ENCODE measurements around the gene EIF3I. TPM values are rescaled to one million over a fixed set of nuclear protein-coding genes. Genes with fewer than 3 reads are reported as not detected.

EIF3I gene
- total RNA-seq, 4 donors from 2014 or later = 193 to 383 (median 216) TPM

GRCh38 chr1:32192220-32192948 is 29.8 kb upstream of the EIF3I start:
- H3K9me3 ChIP-seq = no peaks in the 10 kb centered on the region
- no peak overlapping the region for H3K4me3 ChIP-seq (replicated peaks in 1 of 3)
- no peak for DNase-seq
- H3K36me3 ChIP-seq = peaks cover 92% of the 10 kb centered on the region in 2 donors
- intact Hi-C loops (cut with DNase I) = no loop called here
- H3K4me1 ChIP-seq = no peaks in the 10 kb centered on the region
- 94 to 95% methylated on average over 8 of the region's 8 CpGs for WGBS, 2 donors
- no peaks in the 10 kb centered on the region for H3K27me3 ChIP-seq
- no peak for TF ChIP-seq POLR2A (IDR thresholded peaks at IDR 0.05)
- no peak for TF ChIP-seq CTCF (IDR thresholded peaks at IDR 0.05)
- H3K27ac ChIP-seq = no peak overlapping the region

DNA sequence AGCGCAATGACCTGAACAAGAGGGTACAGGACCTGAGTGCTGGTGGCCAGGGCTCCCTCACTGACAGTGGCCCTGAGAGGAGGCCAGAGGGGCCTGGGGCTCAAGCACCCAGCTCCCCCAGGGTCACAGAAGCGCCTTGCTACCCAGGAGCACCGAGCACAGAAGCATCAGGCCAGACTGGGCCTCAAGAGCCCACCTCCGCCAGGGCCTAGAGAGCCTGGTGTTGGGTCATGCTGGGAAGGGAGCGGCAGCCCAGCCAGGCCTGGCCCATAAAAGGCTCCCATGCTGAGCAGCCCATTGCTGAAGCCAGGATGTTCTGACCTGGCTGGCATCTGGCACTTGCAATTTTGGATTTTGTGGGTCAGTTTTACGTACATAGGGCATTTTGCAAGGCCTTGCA is 27.2 kb upstream of the EIF3I start:
- no peak overlapping the region for H3K27ac ChIP-seq
- H3K9me3 ChIP-seq = no peaks in the 10 kb centered on the region
- DNase-seq = no peak
- peaks cover 66% of the 10 kb centered on the region in 2 donors for H3K36me3 ChIP-seq
- intact Hi-C loops (cut with DNase I) = no loop called here
- 98 to 100% methylated on average over 2 to 3 of the region's 6 CpGs for WGBS, 2 donors
- no peak overlapping the region for H3K4me3 ChIP-seq (replicated peaks in 1 of 3)
- H3K27me3 ChIP-seq = no peaks in the 10 kb centered on the region
- H3K4me1 ChIP-seq = peaks cover 1 to 7% of the 10 kb centered on the region in 2 donors
- no peak for TF ChIP-seq CTCF (IDR thresholded peaks at IDR 0.05)
- no peak for TF ChIP-seq POLR2A (IDR thresholded peaks at IDR 0.05)

GRCh38 chr1:32195531-32195930 is 26.7 kb upstream of the EIF3I start:
- no peak for TF ChIP-seq CTCF (IDR thresholded peaks at IDR 0.05)
- TF ChIP-seq POLR2A (IDR thresholded peaks at IDR 0.05) = no peak
- Histone ChIP-seq H3K4me1 (peaks cover 3 to 10% of the 10 kb centered on the region in 2 donors), H3K9me3 (no peaks in the 10 kb centered on the region), H3K27ac (no peak overlapping the region), H3K4me3 (replicated peaks in 1 of 3) (no peak overlapping the region), H3K27me3 (no peaks in the 10 kb centered on the region), H3K36me3 (peaks cover 60% of the 10 kb centered on the region in 2 donors)
- 88 to 94% methylated on average over 3 of the region's 3 CpGs for WGBS, 2 donors
- intact Hi-C loops (cut with DNase I) = no loop called here
- DNase-seq = no peak

DNA sequence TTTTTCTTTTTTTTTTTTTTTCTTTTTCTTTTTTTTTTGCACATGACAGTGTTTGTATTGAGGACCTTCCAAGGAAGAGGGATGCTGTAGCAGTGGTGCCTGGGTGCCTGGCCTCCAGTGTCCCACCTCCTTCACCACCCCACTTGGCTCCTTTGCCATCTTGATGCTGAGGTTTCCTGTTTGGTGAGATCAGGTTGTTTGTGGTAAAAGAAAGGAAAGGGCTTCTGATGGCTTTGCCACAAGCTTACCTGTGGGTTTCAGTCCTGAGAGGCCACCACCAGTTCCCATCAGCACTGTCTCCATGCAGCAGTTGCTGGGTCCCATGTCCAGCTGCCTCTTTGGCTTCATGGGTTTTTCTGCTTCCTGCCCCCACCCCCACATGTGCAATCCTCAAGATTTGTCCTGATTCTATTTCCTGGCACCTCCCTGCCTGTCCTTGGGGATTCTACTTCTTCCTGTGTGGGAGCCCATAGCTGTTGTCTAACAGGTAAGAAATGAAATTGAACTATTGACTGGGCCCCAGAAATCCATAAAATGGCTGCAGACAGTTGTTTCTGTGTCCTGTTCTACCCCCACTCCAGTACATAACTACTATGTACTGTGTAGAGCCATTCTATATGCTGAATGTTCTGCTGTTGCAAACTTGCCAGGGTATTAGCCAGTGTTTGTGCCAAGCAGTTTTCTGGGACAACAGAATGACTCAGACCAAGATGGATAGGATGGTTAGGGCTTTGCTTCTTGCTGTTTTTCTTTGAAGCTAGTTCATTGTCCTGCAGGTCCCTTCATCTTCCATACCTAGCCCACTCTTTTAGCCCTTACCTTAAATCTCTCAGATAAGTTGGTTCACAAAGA is 26.0 kb upstream of the EIF3I start:
- no peak for DNase-seq
- no peaks in the 10 kb centered on the region for H3K9me3 ChIP-seq
- H3K4me1 ChIP-seq = peaks cover 5 to 13% of the 10 kb centered on the region in 2 donors
- peaks cover 54 to 55% of the 10 kb centered on the region in 2 donors for H3K36me3 ChIP-seq
- intact Hi-C loops (cut with DNase I) = no loop called here
- TF ChIP-seq POLR2A (IDR thresholded peaks at IDR 0.05) = no peak
- no peak for TF ChIP-seq CTCF (IDR thresholded peaks at IDR 0.05)
- H3K27me3 ChIP-seq = no peaks in the 10 kb centered on the region
- H3K27ac ChIP-seq = no peak overlapping the region
- no peak overlapping the region for H3K4me3 ChIP-seq (replicated peaks in 1 of 3)

- Histone ChIP-seq H3K27me3 (no peaks in the 10 kb centered on the region), H3K4me3 (replicated peaks in 1 of 3) (no peak overlapping the region), H3K4me1 (peaks cover 12 to 21% of the 10 kb centered on the region in 2 donors), H3K27ac (no peak overlapping the region), H3K9me3 (no peaks in the 10 kb centered on the region), H3K36me3 (peaks cover 46% of the 10 kb centered on the region in 2 donors)
- no peak for TF ChIP-seq CTCF (IDR thresholded peaks at IDR 0.05)
- WGBS, 2 donors = 80 to 100% methylated on average over 1 of the region's 1 CpG
- intact Hi-C loops (cut with DNase I) = no loop called here
- DNase-seq = no peak
Measured at GRCh38 chr1:32197074-32197473, 25.1 kb upstream of the EIF3I start.
